H1 (cell line): ENCODE measurements around the gene UBA6.

Experiments used
- BCL11A ChIP-seq, 2 experiments: IDR thresholded peaks; one replicate each; pipeline ENCODE4 v1.6.1; 2011; ENCODE audit warnings: low read depth in 2 of 2, low read length in 2 of 2, mild to moderate bottlenecking in 2 of 2
- POU5F1 ChIP-seq: IDR thresholded peaks from 2 replicates; pipeline ENCODE4 v1.6.1; 2011; ENCODE audit warnings: low read depth, mild to moderate bottlenecking, low read length, moderate library complexity
- SIN3A ChIP-seq, 2 experiments: IDR thresholded peaks in 1 of 2; conservative IDR thresholded peaks in 1 of 2; 2 replicates each; pipeline ENCODE4 v1.6.1; 2011 to 2012; ENCODE audit warnings: low read length in 2 of 2, improper control_type of control experiment in 1 of 2, low read depth in 1 of 2, mild to moderate bottlenecking in 1 of 2
- YY1 ChIP-seq: IDR thresholded peaks from 2 replicates; pipeline ENCODE4 v1.6.1; 2011; ENCODE audit warnings: low read depth, mild to moderate bottlenecking, low read length
- TF ChIP-seq, protein P1 (sequence below), 3 experiments: IDR thresholded peaks; 1 replicate in 2 of 3; 2 replicates in 1 of 3; pipeline versions ENCODE4 v1.5.1 to v1.6.1; 2011; ENCODE audit warnings: low read length in 3 of 3, mild to moderate bottlenecking in 3 of 3, inconsistent platforms in 2 of 3, low read depth in 1 of 3, moderate library complexity in 1 of 3; ENCODE audit not compliant: insufficient read depth in 1 of 3; ENCODE audit errors: control extremely low read depth in 1 of 3

DNA sequence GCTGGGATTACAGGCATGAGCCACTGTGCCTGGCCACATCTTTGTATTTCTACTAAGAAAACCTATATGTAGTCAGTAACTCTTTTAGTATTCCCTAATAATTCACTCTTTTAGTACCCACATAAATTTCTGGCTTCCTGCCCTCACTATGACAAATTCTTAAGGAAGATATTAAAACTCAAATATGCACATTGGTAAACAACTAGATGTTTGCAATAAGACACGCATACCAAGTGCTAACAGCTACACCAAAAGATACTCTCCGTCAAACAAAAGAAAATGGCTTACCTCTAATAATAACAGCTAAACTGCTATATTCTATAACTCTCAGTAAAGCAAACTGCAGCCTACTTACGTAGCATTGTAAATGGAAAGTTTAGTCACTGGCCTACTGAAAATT, 6.3 kb downstream of the UBA6 start:
- TF ChIP-seq SIN3A (conservative IDR thresholded peaks at IDR 0.05 in 1 of 2, IDR thresholded peaks at IDR 0.05 in 1 of 2; ENCODE audit: low read depth in 1 of 2, low read length in 2 of 2) (no peak), YY1 (no peak), BCL11A (IDR thresholded peaks at IDR 0.05; ENCODE audit: low read depth in 2 of 2, low read length in 2 of 2) (no peak), POU5F1 (no peak)
- TF ChIP-seq, protein P1, sequence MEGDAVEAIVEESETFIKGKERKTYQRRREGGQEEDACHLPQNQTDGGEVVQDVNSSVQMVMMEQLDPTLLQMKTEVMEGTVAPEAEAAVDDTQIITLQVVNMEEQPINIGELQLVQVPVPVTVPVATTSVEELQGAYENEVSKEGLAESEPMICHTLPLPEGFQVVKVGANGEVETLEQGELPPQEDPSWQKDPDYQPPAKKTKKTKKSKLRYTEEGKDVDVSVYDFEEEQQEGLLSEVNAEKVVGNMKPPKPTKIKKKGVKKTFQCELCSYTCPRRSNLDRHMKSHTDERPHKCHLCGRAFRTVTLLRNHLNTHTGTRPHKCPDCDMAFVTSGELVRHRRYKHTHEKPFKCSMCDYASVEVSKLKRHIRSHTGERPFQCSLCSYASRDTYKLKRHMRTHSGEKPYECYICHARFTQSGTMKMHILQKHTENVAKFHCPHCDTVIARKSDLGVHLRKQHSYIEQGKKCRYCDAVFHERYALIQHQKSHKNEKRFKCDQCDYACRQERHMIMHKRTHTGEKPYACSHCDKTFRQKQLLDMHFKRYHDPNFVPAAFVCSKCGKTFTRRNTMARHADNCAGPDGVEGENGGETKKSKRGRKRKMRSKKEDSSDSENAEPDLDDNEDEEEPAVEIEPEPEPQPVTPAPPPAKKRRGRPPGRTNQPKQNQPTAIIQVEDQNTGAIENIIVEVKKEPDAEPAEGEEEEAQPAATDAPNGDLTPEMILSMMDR (IDR thresholded peaks at IDR 0.05; ENCODE audit: control extremely low read depth in 1 of 3, insufficient read depth in 1 of 3, low read depth in 1 of 3, low read length in 3 of 3): no peak
